SK-N-SH (cell line): Measurements from ENCODE around the gene THSD7B.

Source experiments
- CHD2 ChIP-seq: fragments of 150-350 bp; IDR thresholded peaks from 2 replicates; pipeline ENCODE4 v1.6.1; 2018; ENCODE audit warnings: low read length; ENCODE audit not compliant: partially characterized antibody
- EP300 ChIP-seq, 2 experiments: IDR thresholded peaks; 2 replicates each; pipeline versions ENCODE4 v1.4.0 to v1.6.1; 2012; ENCODE audit warnings: borderline replicate concordance in 1 of 2, low read depth in 1 of 2, low read length in 1 of 2
- EZH2phosphoT487 ChIP-seq: fragments of 200-600 bp; sonication (generic); IDR thresholded peaks from 2 replicates; pipeline ENCODE4 v1.6.1; 2017; ENCODE audit warnings: low read depth, mixed run types, mild to moderate bottlenecking, antibody characterized with exemption, moderate library complexity, borderline replicate concordance
- FOXM1 ChIP-seq: IDR thresholded peaks from 2 replicates; pipeline ENCODE4 v1.4.0; 2012; ENCODE audit warnings: low read depth, mild to moderate bottlenecking
- GABPA ChIP-seq: IDR thresholded peaks from 2 replicates; pipeline ENCODE4 v1.4.0; 2012; ENCODE audit warnings: low read depth, mild to moderate bottlenecking
- GATA2 ChIP-seq: sonication (generic); formaldehyde crosslinking; IDR thresholded peaks from 2 replicates; pipeline ENCODE4 v1.5.0; 2020; ENCODE audit warnings: mild to moderate bottlenecking, missing genetic modification reagents
- MEF2A ChIP-seq: IDR thresholded peaks from 2 replicates; pipeline ENCODE4 v1.4.0; 2012; ENCODE audit warnings: low read depth, borderline replicate concordance
- POLR2AphosphoS5 ChIP-seq: IDR thresholded peaks from 2 replicates; pipeline ENCODE4 v1.6.1; 2012; ENCODE audit warnings: low read depth, low read length
- RAD21 ChIP-seq: IDR thresholded peaks from 2 replicates; pipeline ENCODE4 v1.6.1; 2012; ENCODE audit warnings: mild to moderate bottlenecking, low read length
- RFX5 ChIP-seq: IDR thresholded peaks from 2 replicates; pipeline ENCODE4 v1.6.1; 2012; ENCODE audit warnings: mild to moderate bottlenecking, improper control_type of control experiment, low read length
- RXRA ChIP-seq: IDR thresholded peaks from 2 replicates; pipeline ENCODE4 v1.4.0; 2012; ENCODE audit warnings: low read depth, mild to moderate bottlenecking, borderline replicate concordance
- TF ChIP-seq, protein P1 (sequence below): fragments of 200-600 bp; sonication (generic); IDR thresholded peaks from 2 replicates; pipeline ENCODE4 v1.6.1; 2017; ENCODE audit warnings: antibody characterized with exemption, mild to moderate bottlenecking, moderate library complexity
- TF ChIP-seq, protein P2 (sequence below): IDR thresholded peaks from 2 replicates; pipeline ENCODE4 v1.4.0; 2012; ENCODE audit warnings: low read depth

GRCh38 chr2:137521653-137522619 is 756.6 kb downstream of the THSD7B start:
- TF ChIP-seq, protein P1, sequence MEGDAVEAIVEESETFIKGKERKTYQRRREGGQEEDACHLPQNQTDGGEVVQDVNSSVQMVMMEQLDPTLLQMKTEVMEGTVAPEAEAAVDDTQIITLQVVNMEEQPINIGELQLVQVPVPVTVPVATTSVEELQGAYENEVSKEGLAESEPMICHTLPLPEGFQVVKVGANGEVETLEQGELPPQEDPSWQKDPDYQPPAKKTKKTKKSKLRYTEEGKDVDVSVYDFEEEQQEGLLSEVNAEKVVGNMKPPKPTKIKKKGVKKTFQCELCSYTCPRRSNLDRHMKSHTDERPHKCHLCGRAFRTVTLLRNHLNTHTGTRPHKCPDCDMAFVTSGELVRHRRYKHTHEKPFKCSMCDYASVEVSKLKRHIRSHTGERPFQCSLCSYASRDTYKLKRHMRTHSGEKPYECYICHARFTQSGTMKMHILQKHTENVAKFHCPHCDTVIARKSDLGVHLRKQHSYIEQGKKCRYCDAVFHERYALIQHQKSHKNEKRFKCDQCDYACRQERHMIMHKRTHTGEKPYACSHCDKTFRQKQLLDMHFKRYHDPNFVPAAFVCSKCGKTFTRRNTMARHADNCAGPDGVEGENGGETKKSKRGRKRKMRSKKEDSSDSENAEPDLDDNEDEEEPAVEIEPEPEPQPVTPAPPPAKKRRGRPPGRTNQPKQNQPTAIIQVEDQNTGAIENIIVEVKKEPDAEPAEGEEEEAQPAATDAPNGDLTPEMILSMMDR: no peak
- TF ChIP-seq RFX5: no peak
- TF ChIP-seq CHD2: no peak
- TF ChIP-seq RAD21: no peak
- TF ChIP-seq FOXM1: no peak
- TF ChIP-seq GABPA: no peak
- no peak for TF ChIP-seq EZH2phosphoT487
- TF ChIP-seq RXRA: no peak
- TF ChIP-seq POLR2AphosphoS5: no peak
- no peak for TF ChIP-seq EP300 (IDR thresholded peaks at IDR 0.05; ENCODE audit: borderline replicate concordance in 1 of 2, low read depth in 1 of 2, low read length in 1 of 2)
- TF ChIP-seq, protein P2, sequence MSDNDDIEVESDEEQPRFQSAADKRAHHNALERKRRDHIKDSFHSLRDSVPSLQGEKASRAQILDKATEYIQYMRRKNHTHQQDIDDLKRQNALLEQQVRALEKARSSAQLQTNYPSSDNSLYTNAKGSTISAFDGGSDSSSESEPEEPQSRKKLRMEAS: no peak
- TF ChIP-seq GATA2: no peak
- no peak for TF ChIP-seq MEF2A
